Activated T-cell treated with anti-CD3 and anti-CD28 coated beads, Interleukin-2, amount 50 U/mL, for 1 hour (primary cell): ENCODE results near the gene SLC17A1.
A peak's percentile ranks its signal among the peaks of the same experiment; 100 is the strongest.

Experiments
- DNase-seq: peaks from one replicate; pipeline ENCODE4 v3.0.0-alpha.2; 2020

SLC17A1 gene

GRCh38 chr6:25830458-25830857 is 1.4 kb downstream of the SLC17A1 start:
- DNase-seq = no peak

GRCh38 chr6:25829375-25829774 is 2.5 kb downstream of the SLC17A1 start:
- no peak for DNase-seq

- no peak for DNase-seq
These were observed 10.5 kb downstream of the SLC17A1 start for GRCh38 chr6:25821341-25821740.

GRCh38 chr6:25816252-25816651 is 15.6 kb downstream of the SLC17A1 start:
- DNase-seq = no peak

- DNase-seq = no peak
These were observed 16.7 kb downstream of the SLC17A1 start for GRCh38 chr6:25815194-25815593.

- no peak for DNase-seq
These were observed 27.0 kb downstream of the SLC17A1 start for GRCh38 chr6:25804804-25805203.

GRCh38 chr6:25801436-25801835 is 30.4 kb downstream of the SLC17A1 start:
- no peak for DNase-seq

- DNase-seq = no peak
These were observed 37.1 kb downstream of the SLC17A1 start for GRCh38 chr6:25794784-25795183.

- DNase-seq = no peak
These were observed 37.9 kb downstream of the SLC17A1 start for GRCh38 chr6:25793970-25794369.

GRCh38 chr6:25792016-25792415 is 39.8 kb downstream of the SLC17A1 start:
- DNase-seq = no peak

- no peak for DNase-seq
These were observed 42.4 kb downstream of the SLC17A1 start for GRCh38 chr6:25789475-25789874.

- DNase-seq = peak; percentile 29
These were observed 43.4 kb downstream of the SLC17A1 start for GRCh38 chr6:25788305-25788922.

GRCh38 chr6:25787428-25787827 is 44.4 kb downstream of the SLC17A1 start:
- DNase-seq = no peak

GRCh38 chr6:25781134-25781533 is 50.7 kb downstream of the SLC17A1 start:
- DNase-seq = no peak

GRCh38 chr6:25777856-25778649 is 53.8 kb downstream of the SLC17A1 start:
- no peak for DNase-seq

GRCh38 chr6:25777031-25777430 is 54.8 kb downstream of the SLC17A1 start:
- DNase-seq = no peak

GRCh38 chr6:25774120-25774715 is 57.6 kb downstream of the SLC17A1 start:
- DNase-seq = no peak

GRCh38 chr6:25769983-25770382 is 61.9 kb downstream of the SLC17A1 start:
- DNase-seq = no peak

- no peak for DNase-seq
These were observed 63.3 kb downstream of the SLC17A1 start for GRCh38 chr6:25768566-25768965.

GRCh38 chr6:25764611-25765010 is 67.2 kb downstream of the SLC17A1 start:
- DNase-seq = no peak

- no peak for DNase-seq
These were observed 73.8 kb downstream of the SLC17A1 start for GRCh38 chr6:25757936-25758642.

- no peak for DNase-seq
These were observed 75.2 kb downstream of the SLC17A1 start for GRCh38 chr6:25756382-25757363.
